GM12878 (cell line): ENCODE measurements around the gene GPC6. TPM values are rescaled to one million over a fixed set of nuclear protein-coding genes. Genes with fewer than 3 reads are reported as not detected.

ENCODE experiments used
- ATAC-seq: fragments of 200-7000 bp; cut with Tn5 transposase; 3 replicates; pipeline ENCODE4 v1.9.1; 2020; ENCODE audit warnings: mild to moderate bottlenecking, moderate library complexity
- BruUV-seq: library from RNA; stranded (reverse); fragments of 400-500 nt; replicated peaks from 2 replicates; lab custom pipeline; 2021; lab: Mats Ljungman, UMichigan
- CTCF ChIA-PET: fragments of 300-600 bp; sonication (Branson Sonifier 250); formaldehyde crosslinking; extraction: SDS; loops from one replicate; lab custom pipeline; 2021; ENCODE audit warnings: inconsistent platforms; lab: Yijun Ruan, JAX
- POLR2A ChIA-PET: fragments of 350-600 bp; formaldehyde crosslinking; extraction: SDS; loops from one replicate; lab custom pipeline; 2021; ENCODE audit warnings: inconsistent platforms; lab: Charles Lee
- RAD21 ChIA-PET: fragments of 300-600 bp; sonication (Branson Sonifier 250); formaldehyde crosslinking; loops from one replicate; lab custom pipeline; 2023; ENCODE audit warnings: antibody characterized with exemption; ENCODE audit not compliant: unreplicated experiment; lab: Charles Lee
- SMC1A ChIA-PET: fragments of 300-600 bp; sonication (Branson Sonifier 250); formaldehyde crosslinking; loops from one replicate; lab custom pipeline; 2023; ENCODE audit not compliant: unreplicated experiment, uncharacterized antibody; lab: Charles Lee
- DNase-seq: peaks from one replicate; pipeline ENCODE4 v3.0.0-alpha.2; 2011; ENCODE audit warnings: low read depth, low spot score
- FAIRE-seq: peaks from 3 replicates; lab custom pipeline; 2011; peaks lifted over from hg19 to GRCh38; lab: Jason Lieb, UNC
- H2AFZ ChIP-seq: 2 replicates; pipeline ENCODE4 v1.6.0; 2011; ENCODE audit warnings: low read depth, low read length, control low read depth; ENCODE audit not compliant: control insufficient read depth
- H3K27ac ChIP-seq: 2 replicates; pipeline ENCODE4 v1.5.1; 2011; ENCODE audit warnings: control low read depth; ENCODE audit not compliant: control insufficient read depth, insufficient read depth
- H3K27me3 ChIP-seq, 2 experiments: replicated peaks in 1 of 2; 2 replicates each; pipeline versions ENCODE4 v1.6.0 to v1.6.1; 2011; ENCODE audit warnings: low read length in 1 of 2; ENCODE audit not compliant: control insufficient read depth in 2 of 2, insufficient read depth in 2 of 2
- H3K36me3 ChIP-seq, 2 experiments: 2 replicates each; pipeline ENCODE4 v1.5.1; 2011; ENCODE audit warnings: low read length in 1 of 2; ENCODE audit not compliant: control insufficient read depth in 2 of 2, insufficient read depth in 2 of 2
- H3K4me1 ChIP-seq: 2 replicates; pipeline ENCODE4 v1.6.1; 2011; ENCODE audit warnings: mild to moderate bottlenecking, low read length, moderate library complexity, mixed read lengths; ENCODE audit not compliant: control insufficient read depth, insufficient read depth
- H3K4me2 ChIP-seq: 2 replicates; pipeline ENCODE4 v1.6.0; 2011; ENCODE audit warnings: control low read depth; ENCODE audit not compliant: control insufficient read depth, insufficient read depth
- H3K4me3 ChIP-seq: fragments of 200-600 bp; sonication (generic); 2 replicates; pipeline ENCODE4 v1.5.1; 2016
- H3K79me2 ChIP-seq: 2 replicates; pipeline ENCODE4 v1.6.0; 2011; ENCODE audit warnings: low read length; ENCODE audit not compliant: control insufficient read depth, insufficient read depth
- H3K9ac ChIP-seq: 2 replicates; pipeline ENCODE4 v1.8.0; 2011; ENCODE audit warnings: low read length, control low read depth, mixed read lengths; ENCODE audit not compliant: control insufficient read depth, insufficient read depth
- H3K9me3 ChIP-seq: replicated peaks from 3 replicates; pipeline ENCODE4 v1.5.1; 2011; ENCODE audit warnings: mild to moderate bottlenecking, low read length; ENCODE audit not compliant: control insufficient read depth, insufficient read depth
- H4K20me1 ChIP-seq: 2 replicates; pipeline ENCODE4 v1.6.0; 2011; ENCODE audit not compliant: control insufficient read depth, insufficient read depth
- CHD4 ChIP-seq: fragments of 200-600 bp; sonication (generic); IDR thresholded peaks from 2 replicates; pipeline ENCODE4 v1.6.1; 2016; ENCODE audit warnings: mild to moderate bottlenecking
- E4F1 ChIP-seq: fragments of 450-650 bp; IDR thresholded peaks from 2 replicates; pipeline ENCODE4 v1.6.1; 2018; ENCODE audit warnings: borderline replicate concordance, mild to moderate bottlenecking; ENCODE audit not compliant: partially characterized antibody
- EP300 ChIP-seq, 2 experiments: fragments of 150-350 bp in 1 of 2; IDR thresholded peaks; 2 replicates each; pipeline ENCODE4 v1.6.1; 2011 to 2012; ENCODE audit warnings: low read depth in 2 of 2, low read length in 2 of 2, borderline replicate concordance in 1 of 2, improper control_type of control experiment in 1 of 2, inconsistent platforms in 1 of 2; ENCODE audit not compliant: control insufficient read depth in 1 of 2
- FOXK2 ChIP-seq: fragments of 450-650 bp; IDR thresholded peaks from 2 replicates; pipeline ENCODE4 v1.6.1; 2017; ENCODE audit warnings: mild to moderate bottlenecking, moderate library complexity
- KLF5 ChIP-seq: fragments of 450-650 bp; IDR thresholded peaks from 2 replicates; pipeline ENCODE4 v1.6.1; 2014; ENCODE audit warnings: mild to moderate bottlenecking; ENCODE audit not compliant: partially characterized antibody
- NRF1 ChIP-seq: conservative IDR thresholded peaks from 2 replicates; pipeline ENCODE4 v1.6.1; 2011; ENCODE audit warnings: mild to moderate bottlenecking, low read depth, low read length, improper control_type of control experiment
- RFX5 ChIP-seq: IDR thresholded peaks from 2 replicates; pipeline ENCODE4 v1.6.1; 2011; ENCODE audit warnings: low read depth, low read length, improper control_type of control experiment
- RUNX3 ChIP-seq: IDR thresholded peaks from 2 replicates; pipeline ENCODE4 v1.6.1; 2012; ENCODE audit warnings: low read length, inconsistent platforms
- SIN3A ChIP-seq: IDR thresholded peaks from 2 replicates; pipeline ENCODE4 v1.6.1; 2012; ENCODE audit warnings: low read depth, low read length, improper control_type of control experiment
- ZNF274 ChIP-seq: IDR thresholded peaks from one replicate; pipeline ENCODE4 v1.8.0; 2011; ENCODE audit not compliant: insufficient read length, insufficient read depth
- ZSCAN29 ChIP-seq: fragments of 450-650 bp; IDR thresholded peaks from 2 replicates; pipeline ENCODE4 v1.6.1; 2017; ENCODE audit warnings: mild to moderate bottlenecking, moderate library complexity
- WGBS: methylation state at CpG from one replicate; pipeline ENCODE4 v1.1.6; 2016; ENCODE audit warnings: low lambda C conversion rate; ENCODE audit not compliant: insufficient replicate concordance, insufficient coverage; ENCODE audit errors: missing lambda C conversion rate; 5-methylcytosine and 5-hydroxymethylcytosine counted together
- in situ Hi-C: fragments of 300-500 bp; cut with MboI; formaldehyde crosslinking; loops from 9 replicates; pipeline ENCODE4 v1.14.3; 2018; ENCODE audit warnings: mixed read lengths
- intact Hi-C: fragments of 100-400 bp; cut with micrococcal nuclease; formaldehyde crosslinking; loops from one replicate; pipeline ENCODE4 v1.14.2; 2022; ENCODE audit not compliant: unreplicated experiment
- polyA plus RNA-seq, 11 experiments: library from polyadenylated mRNA; depleted of rRNA in 4 of 11; unstranded in 6 of 11; stranded (reverse) in 5 of 11; fragments of >200 nt; fragmentation: Nextera tagmentation in 4 of 11; fragmentation: Illumina TruSeq in 1 of 11; extraction: Ambion mirVana in 4 of 11; extraction: Trizol in 1 of 11; gene quantifications; 1 replicate in 1 of 11; 2 replicates in 10 of 11; pipeline versions ENCODE4 v1.2.1 to v1.2.3, GENCODE V29; 2011 to 2016; ENCODE audit warnings: inconsistent platforms in 2 of 11, missing spikeins in 2 of 11, low read depth in 1 of 11
- total RNA-seq, 4 experiments: library from RNA; depleted of rRNA in 3 of 4; stranded (reverse); fragments of >200 nt in 3 of 4; fragmentation: Illumina TruSeq in 1 of 4; extraction: Trizol in 1 of 4; gene quantifications; 2 replicates each; pipeline versions ENCODE4 v1.2.1 to v1.2.3, GENCODE V29; 2013 to 2021
- TF ChIP-seq, protein P1 (sequence below): fragments of 450-650 bp; IDR thresholded peaks from 2 replicates; pipeline ENCODE4 v1.6.1; 2017; ENCODE audit warnings: mild to moderate bottlenecking, moderate library complexity

The GPC6 gene
- total and polyA plus RNA-seq, 10 of the 15 experiments (the other 5 are each of a cell fraction or from before 2014, with no cell fraction given): 0.03 to 0.04 (median 0.03) TPM; not detected in 7

DNA sequence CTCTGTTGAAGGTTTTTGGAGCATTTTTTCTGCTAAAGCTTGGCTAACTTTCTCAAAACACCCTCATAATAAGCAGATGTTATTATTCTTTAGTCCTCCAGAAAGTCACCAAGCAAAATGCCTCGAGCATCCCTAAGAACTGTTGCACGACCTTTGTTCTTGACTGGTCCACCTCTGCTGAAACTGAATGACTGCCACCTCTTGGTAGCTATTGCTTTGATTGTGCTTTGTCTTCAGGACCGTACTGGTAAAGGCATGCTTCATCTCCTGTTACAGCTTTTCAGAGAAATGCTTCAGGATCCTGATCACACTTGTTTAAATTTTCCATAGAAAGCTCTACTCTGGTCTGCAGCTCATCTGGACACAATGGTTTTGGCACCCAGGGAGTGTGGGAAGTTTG is 998.1 kb downstream of the GPC6 start:
- Histone ChIP-seq H3K4me1 (no peaks in the 10 kb centered on the region), H4K20me1 (no peaks in the 10 kb centered on the region), H3K4me2 (no peak overlapping the region), H3K9ac (no peak overlapping the region), H3K36me3 (no peaks in the 10 kb centered on the region), H3K9me3 (no peaks in the 10 kb centered on the region), H3K4me3 (no peak overlapping the region), H2AFZ (no peak overlapping the region), H3K27me3 (no peaks in the 10 kb centered on the region), H3K27ac (no peak overlapping the region), H3K79me2 (no peaks in the 10 kb centered on the region)
- TF ChIP-seq CHD4 (no peak), NRF1 (no peak)
- SMC1A ChIA-PET: no interaction called here
- 0% methylated on average over 3 of the region's 3 CpGs for WGBS
- ATAC-seq (no peak), DNase-seq (no peak), FAIRE-seq (no peak)
- no TSS peak for BruUV-seq
- CTCF ChIA-PET: no interaction called here
- POLR2A ChIA-PET: no interaction called here
- in situ Hi-C loops (no loop called here), intact Hi-C loops (no loop called here)
- RAD21 ChIA-PET: no interaction called here

- no peak overlapping the region for H3K9ac ChIP-seq
- no peaks in the 10 kb centered on the region for H3K9me3 ChIP-seq
- intact Hi-C loops (no loop called here), in situ Hi-C loops (no loop called here)
- H3K79me2 ChIP-seq: no peaks in the 10 kb centered on the region
- H3K4me2 ChIP-seq: no peak overlapping the region
- no peaks in the 10 kb centered on the region for H3K4me1 ChIP-seq
- DNase-seq (no peak), FAIRE-seq (no peak), ATAC-seq (no peak)
- RAD21 ChIA-PET: no interaction called here
- CTCF ChIA-PET: no interaction called here
- no peaks in the 10 kb centered on the region for H3K27me3 ChIP-seq
- POLR2A ChIA-PET: no interaction called here
- H3K4me3 ChIP-seq: no peak overlapping the region
- H2AFZ ChIP-seq: no peak overlapping the region
- SMC1A ChIA-PET: no interaction called here
- BruUV-seq: no TSS peak
- 24% methylated on average over 6 of the region's 6 CpGs for WGBS
- H3K36me3 ChIP-seq: no peaks in the 10 kb centered on the region
- no peaks in the 10 kb centered on the region for H4K20me1 ChIP-seq
- H3K27ac ChIP-seq: no peak overlapping the region
- TF ChIP-seq E4F1 (no peak), ZSCAN29 (no peak), KLF5 (no peak), EP300 (IDR thresholded peaks at IDR 0.05; ENCODE audit: borderline replicate concordance in 1 of 2, control insufficient read depth in 1 of 2, low read depth in 2 of 2, low read length in 2 of 2) (no peak), SIN3A (no peak), RUNX3 (no peak), RFX5 (no peak), ZNF274 (no peak), FOXK2 (no peak)
- TF ChIP-seq, protein P1, sequence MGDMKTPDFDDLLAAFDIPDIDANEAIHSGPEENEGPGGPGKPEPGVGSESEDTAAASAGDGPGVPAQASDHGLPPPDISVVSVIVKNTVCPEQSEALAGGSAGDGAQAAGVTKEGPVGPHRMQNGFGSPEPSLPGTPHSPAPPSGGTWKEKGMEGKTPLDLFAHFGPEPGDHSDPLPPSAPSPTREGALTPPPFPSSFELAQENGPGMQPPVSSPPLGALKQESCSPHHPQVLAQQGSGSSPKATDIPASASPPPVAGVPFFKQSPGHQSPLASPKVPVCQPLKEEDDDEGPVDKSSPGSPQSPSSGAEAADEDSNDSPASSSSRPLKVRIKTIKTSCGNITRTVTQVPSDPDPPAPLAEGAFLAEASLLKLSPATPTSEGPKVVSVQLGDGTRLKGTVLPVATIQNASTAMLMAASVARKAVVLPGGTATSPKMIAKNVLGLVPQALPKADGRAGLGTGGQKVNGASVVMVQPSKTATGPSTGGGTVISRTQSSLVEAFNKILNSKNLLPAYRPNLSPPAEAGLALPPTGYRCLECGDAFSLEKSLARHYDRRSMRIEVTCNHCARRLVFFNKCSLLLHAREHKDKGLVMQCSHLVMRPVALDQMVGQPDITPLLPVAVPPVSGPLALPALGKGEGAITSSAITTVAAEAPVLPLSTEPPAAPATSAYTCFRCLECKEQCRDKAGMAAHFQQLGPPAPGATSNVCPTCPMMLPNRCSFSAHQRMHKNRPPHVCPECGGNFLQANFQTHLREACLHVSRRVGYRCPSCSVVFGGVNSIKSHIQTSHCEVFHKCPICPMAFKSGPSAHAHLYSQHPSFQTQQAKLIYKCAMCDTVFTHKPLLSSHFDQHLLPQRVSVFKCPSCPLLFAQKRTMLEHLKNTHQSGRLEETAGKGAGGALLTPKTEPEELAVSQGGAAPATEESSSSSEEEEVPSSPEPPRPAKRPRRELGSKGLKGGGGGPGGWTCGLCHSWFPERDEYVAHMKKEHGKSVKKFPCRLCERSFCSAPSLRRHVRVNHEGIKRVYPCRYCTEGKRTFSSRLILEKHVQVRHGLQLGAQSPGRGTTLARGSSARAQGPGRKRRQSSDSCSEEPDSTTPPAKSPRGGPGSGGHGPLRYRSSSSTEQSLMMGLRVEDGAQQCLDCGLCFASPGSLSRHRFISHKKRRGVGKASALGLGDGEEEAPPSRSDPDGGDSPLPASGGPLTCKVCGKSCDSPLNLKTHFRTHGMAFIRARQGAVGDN: no peak
Observed at GRCh38 chr13:94227255-94227879, 1000.8 kb downstream of the GPC6 start.
